Glomerular endothelial cell (primary cell): ENCODE measurements around the gene CAMTA1. TPM values are rescaled to one million over a fixed set of nuclear protein-coding genes. Genes with fewer than 3 reads are reported as not detected.

Source experiments
- DNase-seq: peaks from one replicate; pipeline ENCODE4 v3.0.0-alpha.2; 2011; ENCODE audit warnings: low read depth, low spot score; ENCODE audit errors: extremely low read depth
- total RNA-seq: library from RNA; depleted of rRNA; stranded (reverse); fragments of >200 nt; gene quantifications from 2 replicates; pipeline ENCODE4 v1.2.3, GENCODE V29; 2015

Gene CAMTA1
- total RNA-seq, 1 donor from 2014 or later: 111 TPM

DNA sequence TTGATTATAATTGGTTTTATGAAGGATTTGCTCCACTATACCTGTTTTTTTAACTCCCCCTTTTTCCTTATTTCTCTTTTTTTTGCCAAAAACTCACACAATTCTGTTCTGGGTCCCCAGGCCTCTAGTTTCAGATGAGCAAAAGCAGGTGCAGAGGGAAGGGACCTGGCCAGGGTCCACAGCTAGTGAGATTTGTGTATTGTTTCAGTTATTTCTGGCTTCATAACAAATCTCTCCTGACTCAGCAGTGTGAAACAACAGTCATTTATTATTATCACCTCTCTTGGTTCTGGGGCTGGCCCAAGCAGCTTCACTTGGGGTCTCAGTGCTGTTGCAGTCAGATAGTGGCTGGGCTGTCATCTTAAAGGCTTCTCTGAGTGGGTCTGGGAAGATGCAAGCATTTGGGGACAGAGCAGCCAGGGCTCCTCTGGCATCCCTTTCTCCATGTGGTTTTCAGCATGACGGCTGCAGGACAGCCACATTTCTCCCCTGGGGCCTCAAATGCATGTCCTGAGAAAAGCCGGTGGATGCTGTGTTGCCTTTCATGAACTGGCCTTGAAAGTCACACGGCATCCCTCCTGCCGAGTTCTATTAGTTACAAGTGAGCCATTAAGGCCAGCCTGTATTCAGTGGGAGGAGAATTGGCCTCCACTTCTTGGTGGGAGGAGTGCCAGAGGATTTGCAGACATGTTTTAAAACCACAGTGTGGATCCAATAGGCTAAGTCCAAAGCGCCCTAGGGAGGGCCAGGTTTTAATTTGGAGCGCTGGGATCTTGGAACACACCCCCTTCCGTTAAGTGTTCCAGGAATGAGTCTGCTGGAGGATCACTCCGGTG, 137.1 kb downstream of the CAMTA1 start:
- no peak for DNase-seq

DNA sequence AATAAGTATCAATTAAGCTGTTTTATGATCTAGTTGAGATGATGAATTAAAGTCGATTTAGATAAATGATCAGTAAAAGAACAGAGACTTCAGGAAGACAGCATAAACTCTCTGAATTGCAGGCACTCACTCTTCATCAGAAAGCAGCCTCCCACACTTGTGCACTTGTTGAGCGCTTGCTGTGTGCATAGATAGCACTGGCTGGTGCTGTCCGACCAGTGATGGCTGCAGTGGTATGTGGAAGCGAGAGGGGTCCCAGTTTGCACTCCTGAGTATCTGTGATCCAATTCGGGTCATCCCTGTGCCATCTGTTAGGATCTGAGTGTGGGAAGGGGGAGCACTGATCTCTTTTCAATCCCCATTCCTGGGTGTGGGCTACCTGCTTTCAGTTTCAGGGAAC, 137.8 kb downstream of the CAMTA1 start:
- no peak for DNase-seq

DNA sequence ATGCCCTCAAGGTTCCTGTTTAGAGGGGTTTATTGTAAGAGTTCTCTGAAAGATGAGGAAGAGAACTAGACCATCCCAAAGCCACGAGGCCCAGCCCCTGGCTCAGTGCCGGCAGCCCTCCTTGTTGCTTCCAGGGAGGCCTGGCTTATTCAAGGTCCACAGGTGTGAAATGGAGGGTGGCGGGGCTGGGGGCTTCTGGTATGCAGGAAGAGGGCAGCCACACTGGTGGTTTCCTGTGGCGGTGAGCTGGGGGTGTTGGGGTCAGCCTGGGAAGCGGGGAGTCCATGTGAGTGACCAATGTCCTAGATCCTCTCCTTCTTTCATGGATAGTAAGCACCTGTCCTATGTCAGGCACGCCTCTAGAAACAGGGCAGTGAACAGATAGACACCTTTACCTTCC, 138.2 kb downstream of the CAMTA1 start:
- no peak for DNase-seq

DNA sequence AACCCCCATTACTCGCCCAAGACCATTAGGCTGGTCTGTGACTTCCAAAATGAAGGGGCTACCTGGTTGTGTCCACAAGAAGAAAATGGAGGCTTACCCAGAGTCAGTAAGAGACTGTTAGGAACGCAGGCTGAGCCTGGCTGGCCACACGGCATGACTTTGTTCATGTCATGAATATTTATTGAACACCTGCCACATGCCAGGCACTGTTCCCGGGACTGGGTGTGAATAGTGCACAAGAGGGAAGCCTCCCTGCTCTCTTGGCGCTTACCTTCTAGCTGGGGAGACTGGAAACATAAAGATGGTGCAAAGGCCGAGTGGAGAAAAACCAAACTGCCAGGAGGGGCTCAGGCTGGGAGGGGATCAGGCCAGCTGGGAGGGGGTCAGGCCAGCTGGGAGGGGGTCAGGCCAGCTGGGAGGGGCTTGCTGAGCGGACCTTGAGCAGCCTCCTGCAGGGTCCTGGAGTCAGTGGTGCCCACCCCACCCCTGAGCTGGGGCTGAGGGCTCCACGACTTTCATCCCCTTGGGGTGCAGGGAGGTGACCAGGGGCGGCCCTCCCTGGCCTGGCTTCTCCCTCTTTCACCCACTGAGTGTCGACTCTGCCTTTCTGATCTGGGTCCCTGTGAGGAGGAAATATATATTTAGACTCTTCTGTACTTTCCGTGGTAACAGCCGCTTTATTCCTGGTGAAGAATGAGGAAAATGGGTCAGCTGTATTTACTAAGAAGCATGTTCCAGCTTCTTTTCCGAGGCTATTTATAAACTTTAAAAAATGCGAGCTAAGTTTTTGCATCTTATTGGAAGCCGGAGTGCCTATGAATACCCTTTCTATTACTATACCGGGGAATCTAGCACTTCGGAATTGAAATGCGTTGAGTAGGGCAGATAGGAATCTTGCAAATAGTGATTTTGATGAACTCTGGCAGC, 139.0 kb downstream of the CAMTA1 start:
- DNase-seq: no peak

DNA sequence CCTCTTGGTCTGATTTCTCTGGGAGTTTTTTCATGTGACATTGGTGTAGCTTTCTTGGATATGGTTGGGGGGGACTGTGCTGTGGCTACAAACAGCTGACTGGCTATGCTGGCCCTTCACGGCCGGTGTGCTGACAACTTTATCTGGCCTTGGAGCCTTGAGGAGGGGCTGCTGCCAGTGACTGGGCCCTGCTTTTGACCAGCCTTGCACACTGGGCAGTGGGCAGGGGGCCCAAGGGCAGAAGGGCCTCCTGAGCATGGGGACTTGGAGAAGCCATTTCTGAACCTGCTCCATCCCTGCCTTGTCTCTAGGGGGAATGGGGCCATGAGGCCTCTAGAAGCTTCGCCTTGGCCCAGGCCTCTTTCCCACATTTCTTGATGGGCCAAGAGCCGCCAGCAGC, 139.6 kb downstream of the CAMTA1 start:
- no peak for DNase-seq

DNA sequence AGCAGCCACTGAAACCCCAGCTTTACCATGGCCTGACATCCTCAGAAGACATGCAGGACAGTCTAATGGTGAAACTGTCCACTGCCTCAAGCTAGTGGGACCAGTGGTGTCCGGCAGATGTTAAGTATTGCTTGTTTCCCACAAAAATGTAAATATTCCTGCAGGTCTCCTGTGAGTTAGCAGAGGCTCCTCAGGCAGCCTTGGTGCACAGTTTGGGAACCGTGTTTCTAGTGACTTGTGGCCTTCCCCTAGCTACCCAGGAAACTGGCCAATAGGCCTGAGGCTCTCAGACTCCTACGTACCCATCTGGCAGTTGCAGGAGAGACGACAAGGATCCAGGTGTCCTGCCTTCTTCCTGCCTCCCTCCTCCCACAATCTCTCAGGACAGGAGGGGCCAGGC, 142.4 kb downstream of the CAMTA1 start:
- DNase-seq: no peak

DNA sequence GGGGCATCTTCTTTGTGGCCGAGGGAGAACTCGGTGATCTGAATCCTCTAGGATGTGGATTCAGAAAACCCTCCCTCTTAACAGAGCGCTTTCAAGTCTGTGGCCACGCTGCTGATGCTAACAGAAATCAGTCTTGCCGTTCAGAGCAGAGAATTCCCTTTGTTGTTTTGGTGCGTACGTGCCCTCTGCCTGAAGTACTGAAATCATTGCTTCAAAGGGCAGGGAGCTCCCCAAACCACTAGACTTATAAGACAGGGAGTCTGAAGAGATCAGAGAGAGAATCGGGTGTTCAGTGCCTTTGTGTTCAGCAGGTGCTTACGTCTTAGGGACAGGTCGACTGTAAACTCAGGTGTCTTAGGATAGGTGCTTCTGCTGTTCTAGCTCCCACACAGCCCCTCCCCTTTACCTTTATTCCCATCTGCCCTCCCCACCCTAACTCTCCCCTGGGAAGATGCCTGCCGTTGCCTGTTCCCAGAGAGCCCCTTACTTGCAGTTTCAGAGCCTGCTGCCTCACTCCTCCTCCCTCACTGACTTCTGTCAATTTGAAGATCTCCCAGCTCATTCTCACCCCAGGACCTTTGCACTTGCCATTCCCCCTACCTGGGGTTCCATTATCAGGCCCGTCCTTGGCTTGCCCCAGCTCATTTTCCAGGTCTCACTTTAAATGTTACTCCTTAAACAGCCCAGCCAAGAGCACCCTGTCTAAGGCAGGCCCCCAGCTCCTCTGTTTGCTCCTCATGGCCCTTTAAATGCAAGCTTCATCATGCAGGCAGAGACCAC, 143.0 kb downstream of the CAMTA1 start:
- no peak for DNase-seq

DNA sequence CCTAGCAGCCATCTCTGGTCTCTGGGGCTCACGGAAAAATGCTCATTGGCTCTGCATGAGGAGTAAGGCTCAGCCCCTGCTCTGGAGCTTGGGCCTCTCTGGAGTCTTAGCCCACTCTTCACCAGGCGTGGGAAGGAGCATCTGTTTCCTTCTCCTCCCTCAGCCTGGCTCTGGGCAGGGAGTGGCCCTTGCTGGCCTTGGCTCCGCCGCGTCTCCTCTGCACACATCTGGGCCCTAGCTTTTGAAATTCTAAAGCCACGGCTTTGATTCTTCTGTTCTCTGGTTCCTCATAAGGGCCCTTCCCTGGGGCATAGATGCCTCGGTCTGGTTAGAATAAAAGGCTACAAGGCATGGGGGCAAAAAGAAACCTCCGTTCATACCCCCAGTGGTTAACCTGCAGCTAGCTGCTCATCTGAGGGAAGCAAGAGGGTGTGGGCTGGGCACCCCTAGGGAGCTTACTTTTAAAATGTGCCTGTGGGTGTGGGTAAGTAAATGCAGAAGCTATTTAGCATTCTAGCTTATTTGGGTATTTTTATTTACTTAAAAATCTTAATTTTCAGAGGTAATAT, 145.6 kb downstream of the CAMTA1 start:
- no peak for DNase-seq

DNA sequence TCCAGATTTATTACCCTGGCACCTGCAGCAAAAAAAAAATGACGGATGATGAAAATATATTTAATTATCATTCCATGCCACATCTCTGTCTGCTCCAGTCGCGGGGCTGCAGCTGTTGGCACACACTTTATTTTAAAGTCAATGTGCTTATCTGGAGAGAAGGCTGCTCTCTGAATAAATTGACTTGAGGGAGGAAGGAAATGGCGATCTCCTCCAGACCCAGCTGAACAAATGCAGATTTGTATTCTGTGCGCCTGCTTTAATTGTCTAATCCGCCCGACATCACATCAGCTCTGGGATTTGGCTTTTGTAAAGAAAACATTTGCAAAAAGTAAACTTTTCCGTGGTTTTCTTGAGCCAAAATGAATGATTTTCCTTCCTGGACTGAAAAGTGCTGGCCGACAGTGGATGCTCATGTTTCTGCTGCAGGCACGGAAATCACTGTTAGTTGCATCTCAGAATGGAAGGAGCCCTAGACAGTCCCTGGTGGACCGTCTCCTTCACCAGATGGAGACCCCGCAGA, 150.2 kb downstream of the CAMTA1 start:
- DNase-seq: peak; percentile 74

DNA sequence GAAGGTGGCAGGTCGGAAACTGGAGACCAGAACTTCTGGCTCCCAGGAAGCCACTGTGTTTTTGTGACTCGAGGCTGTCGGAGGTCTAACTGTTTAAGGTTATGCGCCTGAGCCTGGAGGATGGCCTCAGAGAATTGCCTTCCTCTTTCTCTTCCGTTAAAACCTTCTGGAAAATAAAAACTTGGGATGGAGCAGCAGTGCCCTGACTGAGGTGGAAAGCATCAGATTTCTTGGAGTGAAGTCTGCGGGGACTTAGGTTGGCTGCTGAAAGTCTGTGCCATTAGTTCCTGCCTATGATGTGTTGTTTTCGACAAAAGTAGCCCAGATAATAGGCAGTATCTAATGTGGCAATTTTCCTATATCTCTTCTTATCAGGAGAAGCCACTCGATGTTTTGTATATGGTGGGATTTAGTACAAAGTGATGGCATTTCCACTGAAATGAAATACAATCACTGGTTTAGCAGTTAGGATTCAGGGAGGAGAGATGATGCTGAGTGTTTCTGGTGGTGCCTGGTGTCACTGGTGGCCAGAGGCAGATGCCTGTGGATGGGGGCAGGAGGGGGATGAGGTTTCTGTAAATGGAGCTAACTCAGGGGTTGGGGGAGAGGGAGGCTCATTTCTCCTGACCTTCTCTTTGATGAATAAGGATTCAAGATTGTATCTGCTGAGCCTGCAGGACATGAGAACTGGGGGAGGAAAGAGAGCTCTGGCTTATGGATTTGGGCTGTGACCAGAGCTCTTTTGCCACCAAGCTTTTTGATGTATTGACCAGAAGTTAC, 150.8 kb downstream of the CAMTA1 start:
- DNase-seq: no peak

DNA sequence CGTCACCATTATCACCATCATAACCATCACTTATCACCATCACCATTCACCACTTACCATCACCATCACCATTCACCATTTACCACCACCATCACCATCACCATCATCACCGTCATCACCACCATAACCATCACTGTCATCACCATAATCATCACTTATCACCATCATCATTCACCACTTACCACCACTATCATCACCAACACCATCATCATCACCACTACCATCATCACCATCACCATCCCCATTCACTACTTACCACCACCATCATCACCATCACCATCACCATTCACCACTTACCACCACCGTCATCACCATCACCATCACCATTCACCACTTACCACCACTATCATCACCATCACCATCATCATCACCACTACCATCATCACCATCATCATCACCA, 151.8 kb downstream of the CAMTA1 start:
- DNase-seq: no peak

DNA sequence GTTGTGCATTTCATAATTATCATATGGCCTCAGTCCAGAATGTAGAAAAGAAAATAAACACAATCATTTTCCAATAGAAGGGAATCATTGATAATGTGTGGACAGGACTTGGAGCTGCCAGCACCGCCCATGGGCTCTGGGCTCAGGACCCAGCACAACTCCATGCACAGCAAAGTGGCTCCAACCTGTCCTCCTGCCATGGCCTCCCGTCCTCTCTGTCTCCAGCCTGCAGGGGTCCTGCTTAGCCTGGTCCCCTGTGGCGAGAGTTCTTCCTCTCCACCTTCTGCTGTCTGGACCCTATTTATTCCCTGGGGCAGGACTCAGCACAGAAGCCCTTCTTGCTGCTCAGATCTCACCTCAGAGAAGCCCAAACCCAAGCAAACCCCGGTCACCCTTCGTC, 154.1 kb downstream of the CAMTA1 start:
- no peak for DNase-seq

DNA sequence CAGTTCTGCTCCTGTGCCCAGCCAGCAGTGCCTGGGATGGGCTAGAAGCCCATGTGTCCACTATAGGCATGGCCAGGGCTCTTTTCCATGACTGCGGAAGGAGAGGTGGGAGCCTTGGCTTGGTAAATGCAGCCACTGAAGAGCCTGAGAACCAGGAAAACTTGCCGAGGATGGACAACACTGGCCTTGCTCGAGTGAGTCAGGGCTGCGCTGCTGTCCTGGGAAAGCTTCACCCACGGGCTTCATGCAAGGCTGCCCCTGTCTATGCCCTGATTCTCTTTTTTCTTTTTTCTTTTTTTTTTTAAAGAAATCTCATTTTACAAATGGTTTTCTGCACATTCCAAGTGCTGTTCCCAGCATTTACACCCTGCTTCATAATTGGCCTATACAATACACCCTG, 156.5 kb downstream of the CAMTA1 start:
- DNase-seq: no peak

DNA sequence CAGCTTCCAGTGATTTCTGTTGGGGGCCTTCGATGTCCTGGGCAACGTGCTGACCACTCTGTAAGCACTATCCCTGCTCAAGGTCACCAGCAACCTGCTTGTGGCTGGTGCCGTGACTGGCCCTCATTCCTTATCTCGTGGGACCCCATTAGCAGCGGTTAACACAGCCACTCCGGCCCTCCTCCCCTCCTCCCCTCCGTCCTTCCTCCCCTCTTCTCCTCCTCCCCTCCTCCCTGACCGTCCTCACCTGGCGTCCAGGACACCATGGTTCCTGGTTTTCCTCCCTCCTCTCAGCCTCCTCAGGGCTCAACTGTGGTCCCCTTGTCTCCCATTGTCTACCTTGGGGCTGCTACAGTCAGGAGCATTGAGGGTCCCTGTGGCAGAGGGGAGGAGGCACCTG, 157.7 kb downstream of the CAMTA1 start:
- DNase-seq: no peak

DNA sequence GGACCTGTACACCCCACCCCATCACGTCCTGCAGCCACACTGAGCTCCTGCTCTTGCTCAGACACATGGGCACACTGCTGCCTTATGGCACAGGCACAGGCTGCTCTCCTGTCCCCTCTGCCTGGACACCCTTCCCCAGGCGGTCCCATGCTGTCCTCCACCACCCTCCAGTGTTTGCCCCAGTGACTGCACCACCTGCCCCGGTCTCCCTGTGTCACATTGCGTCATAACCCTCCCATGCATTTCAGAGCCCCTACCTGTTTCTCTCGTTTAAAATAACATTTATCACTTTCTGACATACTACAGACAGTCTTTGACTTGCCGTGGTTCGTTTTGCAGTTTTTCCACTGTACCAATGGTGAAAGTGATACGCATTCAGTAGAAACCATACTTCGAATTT, 159.2 kb downstream of the CAMTA1 start:
- no peak for DNase-seq

DNA sequence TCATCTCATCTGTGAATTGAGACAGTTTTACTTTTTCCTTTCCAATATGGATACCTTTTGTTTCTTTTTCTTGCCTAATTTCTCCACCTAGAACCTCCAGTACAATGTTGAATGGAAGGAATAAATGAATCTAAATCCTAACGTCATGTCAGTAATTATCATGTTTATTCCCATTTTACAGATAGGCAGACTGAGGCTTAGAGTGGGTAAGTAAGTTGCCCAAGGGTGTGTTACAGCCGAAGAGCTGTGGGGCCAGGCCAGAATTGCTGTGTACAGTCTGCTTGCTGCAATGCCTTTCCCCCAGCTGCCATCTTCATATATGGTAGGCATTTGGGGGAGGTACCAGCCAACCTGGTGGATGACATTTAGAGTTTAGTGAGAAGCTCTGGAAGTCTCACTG, 162.7 kb downstream of the CAMTA1 start:
- no peak for DNase-seq

DNA sequence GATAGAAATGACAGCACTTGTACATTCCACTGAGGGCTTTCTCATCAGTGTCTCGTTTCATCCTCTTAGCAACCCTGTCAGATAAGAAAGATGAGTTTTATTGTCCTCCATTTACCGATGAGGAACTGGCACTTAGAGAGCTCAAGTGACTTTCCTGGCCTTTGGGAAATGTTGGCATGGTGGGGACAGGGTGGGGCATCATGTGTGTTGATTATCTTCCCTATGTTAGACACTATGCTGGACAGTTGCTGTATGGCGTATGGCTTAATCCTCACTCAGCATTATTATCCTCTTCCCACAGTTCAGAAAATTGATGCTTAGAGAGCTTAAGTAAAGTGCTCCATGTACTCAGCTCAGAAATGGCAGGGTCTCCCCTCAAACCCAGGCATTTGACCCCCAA, 163.2 kb downstream of the CAMTA1 start:
- DNase-seq: no peak

DNA sequence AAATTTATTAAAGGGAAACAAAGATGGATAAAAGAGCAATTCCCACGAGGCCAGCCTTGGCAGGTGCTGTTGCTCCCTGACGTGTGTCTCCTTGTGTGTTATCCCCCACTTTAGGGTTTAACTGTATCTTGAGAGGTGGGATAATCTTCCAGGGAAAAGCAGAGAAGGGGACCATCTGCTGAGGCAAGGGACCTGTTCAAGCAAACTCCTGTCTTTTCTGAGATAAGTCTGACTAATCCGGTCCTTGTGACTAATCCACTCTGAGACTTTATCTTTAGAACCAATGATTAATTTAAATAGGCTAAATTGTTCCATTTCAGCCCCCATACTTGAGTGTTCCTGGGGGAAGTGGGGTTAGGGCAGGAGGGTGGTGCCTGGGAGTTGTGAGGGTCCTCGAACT, 163.6 kb downstream of the CAMTA1 start:
- no peak for DNase-seq

DNA sequence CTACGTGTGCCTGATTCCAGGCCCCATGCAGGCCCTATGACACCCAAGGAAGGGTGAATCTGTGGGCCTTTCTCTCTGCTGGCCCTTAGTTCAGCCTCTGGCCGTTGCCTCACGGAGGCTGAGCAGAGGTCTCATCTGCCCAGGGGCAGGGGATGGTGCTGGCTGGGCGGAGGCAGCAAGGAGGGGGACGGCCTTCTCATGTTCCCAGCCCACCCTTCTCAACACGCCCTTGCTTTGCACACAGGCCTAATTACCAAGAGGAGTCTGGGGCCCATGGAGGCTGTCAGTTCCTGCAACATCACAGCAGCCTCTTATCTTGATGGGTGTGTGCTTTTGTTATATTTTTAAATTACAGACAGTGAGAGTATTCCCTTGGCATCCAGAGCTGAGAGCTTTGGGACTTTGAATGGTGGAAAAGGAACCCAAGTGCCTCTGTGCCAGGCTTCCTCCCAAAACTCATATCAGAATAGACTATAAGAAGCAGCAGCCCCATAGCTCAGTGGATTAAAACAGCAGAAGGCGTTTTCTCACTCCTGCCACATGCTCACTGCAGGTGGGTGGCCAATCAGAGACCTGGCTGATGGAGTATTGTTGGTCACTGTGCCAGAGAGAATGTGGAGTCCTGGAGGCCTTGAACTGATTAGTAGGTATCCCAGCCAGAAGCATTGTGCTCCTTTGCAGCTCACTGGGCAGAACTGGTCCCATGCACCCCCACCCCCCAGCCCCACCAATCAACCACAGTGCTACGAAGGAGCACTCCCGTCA, 164.9 kb downstream of the CAMTA1 start:
- no peak for DNase-seq
